SK-N-SH (cell line): ENCODE results near the gene NADSYN1. TPM values are rescaled to one million over a fixed set of nuclear protein-coding genes. Genes with fewer than 3 reads are reported as not detected.

Experiments
- CTCF ChIA-PET: fragments of 300-600, 350-600 bp; formaldehyde crosslinking; extraction: SDS; loops from one replicate; lab custom pipeline; 2021; lab: Yijun Ruan, JAX
- POLR2A ChIA-PET: fragments of 350-600 bp; sonication (Branson Sonifier 250); formaldehyde crosslinking; extraction: SDS; loops from one replicate; lab custom pipeline; 2020; ENCODE audit warnings: antibody characterized with exemption, inconsistent platforms; lab: Yijun Ruan, JAX
- DNase-seq: peaks from one replicate; pipeline ENCODE4 v3.0.0; 2012
- H2AFZ ChIP-seq: fragments of 200-600 bp; sonication (generic); 2 replicates; pipeline ENCODE4 v1.8.1; 2016; ENCODE audit warnings: antibody characterized with exemption, mild to moderate bottlenecking, low read depth
- H3F3A ChIP-seq: fragments of 200-600 bp; sonication (generic); replicated peaks from 2 replicates; pipeline ENCODE3; 2016; ENCODE audit warnings: antibody characterized with exemption, mild to moderate bottlenecking; ENCODE audit not compliant: insufficient read depth
- H3K27ac ChIP-seq, 2 experiments: fragments of 200-500 bp in 1 of 2; fragments of 200-600 bp in 1 of 2; sonication (Bioruptor generic) in 1 of 2; sonication (generic), shearing (Covaris generic) in 1 of 2; 2 replicates each; pipeline versions ENCODE4 v1.5.1 to v1.6.1; 2014 to 2016; ENCODE audit warnings: low read depth in 2 of 2, inconsistent platforms in 1 of 2, low read length in 1 of 2, mild to moderate bottlenecking in 1 of 2, mixed read lengths in 1 of 2
- H3K27me3 ChIP-seq: fragments of 200-600 bp; sonication (generic), shearing (Covaris generic); 2 replicates; pipeline ENCODE4 v1.6.1; 2016; ENCODE audit warnings: mixed run types; ENCODE audit not compliant: insufficient read depth
- H3K36me3 ChIP-seq, 2 experiments: fragments of 200-500 bp in 1 of 2; fragments of 200-600 bp in 1 of 2; sonication (Bioruptor generic) in 1 of 2; sonication (generic) in 1 of 2; replicated peaks in 1 of 2; 2 replicates each; pipeline versions ENCODE3 to v1.5.1; 2014 to 2016; ENCODE audit warnings: low read length in 1 of 2, mild to moderate bottlenecking in 1 of 2; ENCODE audit not compliant: insufficient read depth in 2 of 2, control insufficient read depth in 1 of 2
- H3K4me1 ChIP-seq, 2 experiments: fragments of 200-500 bp in 1 of 2; fragments of 200-600 bp in 1 of 2; sonication (Bioruptor generic) in 1 of 2; sonication (generic), shearing (Covaris generic) in 1 of 2; 2 replicates each; pipeline versions ENCODE4 v1.5.1 to v1.6.1; 2014 to 2016; ENCODE audit warnings: low read depth in 1 of 2, low read length in 1 of 2, mixed run types in 1 of 2; ENCODE audit not compliant: insufficient read depth in 2 of 2, control insufficient read depth in 1 of 2
- H3K4me2 ChIP-seq: fragments of 200-600 bp; sonication (generic), shearing (Covaris generic); 2 replicates; pipeline ENCODE4 v1.6.1; 2017; ENCODE audit warnings: mixed run types
- H3K4me3 ChIP-seq, 2 experiments: fragments of 200-500 bp in 1 of 2; fragments of 200-600 bp in 1 of 2; sonication (Bioruptor generic) in 1 of 2; sonication (generic), shearing (Covaris generic) in 1 of 2; 2 replicates each; pipeline versions ENCODE4 v1.5.1 to v1.8.1; 2014 to 2016; ENCODE audit warnings: low read depth in 2 of 2, inconsistent platforms in 1 of 2, low read length in 1 of 2, mild to moderate bottlenecking in 1 of 2, mixed read lengths in 1 of 2, moderate library complexity in 1 of 2
- H3K79me2 ChIP-seq: fragments of 200-600 bp; sonication (generic); 2 replicates; pipeline ENCODE4 v1.8.1; 2017; ENCODE audit warnings: mild to moderate bottlenecking; ENCODE audit not compliant: insufficient read depth
- H3K9ac ChIP-seq: fragments of 200-600 bp; sonication (generic); 2 replicates; pipeline ENCODE4 v1.6.1; 2017; ENCODE audit warnings: mixed run types
- H3K9me2 ChIP-seq: fragments of 200-600 bp; sonication (generic); 2 replicates; pipeline ENCODE4 v1.6.1; 2017; ENCODE audit warnings: mixed run types
- H3K9me3 ChIP-seq: fragments of 200-600 bp; sonication (generic); 2 replicates; pipeline ENCODE4 v1.6.1; 2017; ENCODE audit warnings: mixed run types, mild to moderate bottlenecking, moderate library complexity
- H4K20me1 ChIP-seq: fragments of 200-600 bp; sonication (generic); 2 replicates; pipeline ENCODE4 v1.6.1; 2017; ENCODE audit warnings: mild to moderate bottlenecking, mixed run types; ENCODE audit not compliant: insufficient read depth
- CHD2 ChIP-seq: fragments of 150-350 bp; IDR thresholded peaks from 2 replicates; pipeline ENCODE4 v1.6.1; 2018; ENCODE audit warnings: low read length; ENCODE audit not compliant: partially characterized antibody
- ELF1 ChIP-seq: IDR thresholded peaks from 2 replicates; pipeline ENCODE4 v1.4.0; 2012
- EP300 ChIP-seq, 2 experiments: IDR thresholded peaks; 2 replicates each; pipeline versions ENCODE4 v1.4.0 to v1.6.1; 2012; ENCODE audit warnings: borderline replicate concordance in 1 of 2, low read depth in 1 of 2, low read length in 1 of 2
- EZH2phosphoT487 ChIP-seq: fragments of 200-600 bp; sonication (generic); IDR thresholded peaks from 2 replicates; pipeline ENCODE4 v1.6.1; 2017; ENCODE audit warnings: low read depth, mixed run types, mild to moderate bottlenecking, antibody characterized with exemption, moderate library complexity, borderline replicate concordance
- FOSL2 ChIP-seq: IDR thresholded peaks from 2 replicates; pipeline ENCODE4 v1.4.0; 2012; ENCODE audit warnings: low read depth, mild to moderate bottlenecking, moderate library complexity, borderline replicate concordance
- FOXJ3 ChIP-seq: sonication (generic); formaldehyde crosslinking; IDR thresholded peaks from 2 replicates; pipeline ENCODE4 v1.5.1; 2020; ENCODE audit warnings: mild to moderate bottlenecking, missing genetic modification reagents
- MXI1 ChIP-seq: IDR thresholded peaks from 2 replicates; pipeline ENCODE4 v1.6.1; 2012; ENCODE audit warnings: mild to moderate bottlenecking, low read depth, low read length, improper control_type of control experiment
- NFIC ChIP-seq: IDR thresholded peaks from 2 replicates; pipeline ENCODE4 v1.4.0; 2012; ENCODE audit warnings: borderline replicate concordance
- PBX3 ChIP-seq: IDR thresholded peaks from 2 replicates; pipeline ENCODE4; 2012
- POLR2AphosphoS5 ChIP-seq: IDR thresholded peaks from 2 replicates; pipeline ENCODE4 v1.6.1; 2012; ENCODE audit warnings: low read depth, low read length
- RFX5 ChIP-seq: IDR thresholded peaks from 2 replicates; pipeline ENCODE4 v1.6.1; 2012; ENCODE audit warnings: mild to moderate bottlenecking, improper control_type of control experiment, low read length
- SIN3A ChIP-seq: IDR thresholded peaks from 2 replicates; pipeline ENCODE4 v1.6.1; 2012; ENCODE audit warnings: low read depth, mild to moderate bottlenecking, low read length, moderate library complexity, borderline replicate concordance
- TEAD4 ChIP-seq: IDR thresholded peaks from 2 replicates; pipeline ENCODE4 v1.4.0; 2012; ENCODE audit warnings: mild to moderate bottlenecking, borderline replicate concordance; ENCODE audit not compliant: insufficient read depth
- USF1 ChIP-seq: IDR thresholded peaks from 2 replicates; pipeline ENCODE4 v1.4.0; 2012; ENCODE audit warnings: low read depth, borderline replicate concordance
- YY1 ChIP-seq: IDR thresholded peaks from 2 replicates; pipeline ENCODE4 v1.4.0; 2012; ENCODE audit warnings: low read depth, mild to moderate bottlenecking
- WGBS: methylation state at CpG from one replicate; pipeline ENCODE4 v1.1.6; 2017; ENCODE audit warnings: low lambda C conversion rate; 5-methylcytosine and 5-hydroxymethylcytosine counted together
- polyA plus RNA-seq, 3 experiments: library from polyadenylated mRNA; depleted of rRNA; stranded (reverse); fragments of >200 nt; gene quantifications; 2 replicates each; pipeline ENCODE4 v1.2.3, GENCODE V29; 2012
- TF ChIP-seq, protein P1 (sequence below): IDR thresholded peaks from 2 replicates; pipeline ENCODE4 v1.4.0; 2012; ENCODE audit warnings: low read depth
- TF ChIP-seq, protein P2 (sequence below): fragments of 150-350 bp; IDR thresholded peaks from 2 replicates; pipeline ENCODE4 v1.6.1; 2016; ENCODE audit warnings: mild to moderate bottlenecking, low read depth, low read length

The NADSYN1 gene
- polyA plus RNA-seq, 1 of the 3 experiments (the other 2 are of a cell fraction), result 62.5 TPM

DNA sequence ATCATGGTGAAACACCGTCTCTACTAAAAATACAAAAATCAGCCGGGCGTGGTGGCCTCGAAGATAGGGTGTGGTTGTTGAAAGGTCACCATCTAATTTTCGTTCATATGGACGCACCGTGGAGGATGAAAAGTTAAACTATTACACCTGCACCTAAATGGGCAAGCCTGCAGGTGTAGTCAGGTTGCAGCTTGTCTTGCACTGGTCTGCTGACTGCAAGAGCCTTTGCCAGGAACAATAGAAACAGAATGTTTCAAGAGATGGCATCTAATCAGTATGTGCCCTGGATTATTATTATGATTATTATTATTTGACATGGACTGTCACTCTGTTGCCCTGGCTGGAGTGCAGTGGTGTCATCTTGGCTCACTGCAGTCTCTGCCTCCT, 908 bp downstream of the NADSYN1 start:
- peaks cover 5% of the 10 kb centered on the region for H4K20me1 ChIP-seq
- peaks cover 25 to 36% of the 10 kb centered on the region in 2 experiments for H3K36me3 ChIP-seq
- H2AFZ ChIP-seq, result no peak overlapping the region
- H3K4me3 ChIP-seq, result peak overlapping the region; percentile 95 to 99
- H3K9me2 ChIP-seq, result no peaks in the 10 kb centered on the region
- TF ChIP-seq MXI1 (no peak), USF1 (no peak), FOXJ3 (CRISPR knock-in tag) (no peak), SIN3A (no peak), RFX5 (no peak), NFIC (no peak)
- TF ChIP-seq, protein P1, sequence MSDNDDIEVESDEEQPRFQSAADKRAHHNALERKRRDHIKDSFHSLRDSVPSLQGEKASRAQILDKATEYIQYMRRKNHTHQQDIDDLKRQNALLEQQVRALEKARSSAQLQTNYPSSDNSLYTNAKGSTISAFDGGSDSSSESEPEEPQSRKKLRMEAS, result no peak
- ChIA-PET CTCF (interaction anchor here (0.6 kb wide), 1 partner anchor 233 kb away, joined by 3 read pairs; no protein-coding TSS in a partner anchor), POLR2A (no interaction called here)
- no peak overlapping the region for H3K27ac ChIP-seq
- H3K9me3 ChIP-seq, result no peaks in the 10 kb centered on the region
- no peak for DNase-seq
- peaks cover 4 to 25% of the 10 kb centered on the region in 2 experiments; a peak in 3 of 4 replicates for H3K4me1 ChIP-seq
- H3F3A ChIP-seq, result peaks cover 12% of the 10 kb centered on the region
- peak overlapping the region; percentile 86 for H3K9ac ChIP-seq
- peak overlapping the region; percentile 88 for H3K4me2 ChIP-seq
- peaks cover 28% of the 10 kb centered on the region for H3K79me2 ChIP-seq
- WGBS, result 30% methylated on average over 7 of the region's 7 CpGs
- H3K27me3 ChIP-seq, result no peaks in the 10 kb centered on the region

GRCh38 chr11:71454470-71455113, 1.6 kb downstream of the NADSYN1 start:
- no peak for DNase-seq
- Histone ChIP-seq H2AFZ (no peak overlapping the region), H3K9me2 (no peaks in the 10 kb centered on the region), H3K27me3 (no peaks in the 10 kb centered on the region), H3K4me1 (peaks cover 4 to 19% of the 10 kb centered on the region in 2 experiments; a peak in 3 of 4 replicates), H3F3A (peaks cover 12% of the 10 kb centered on the region), H3K4me3 (peak overlapping the region in 1 of 2 experiments; percentile 99; a peak in 2 of 4 replicates), H3K9ac (peak overlapping the region; percentile 86; the same call in 1 of the 2 replicates), H3K79me2 (peaks cover 28% of the 10 kb centered on the region), H3K4me2 (peak overlapping the region; percentile 88), H4K20me1 (peaks cover 5% of the 10 kb centered on the region), H3K36me3 (peaks cover 25 to 43% of the 10 kb centered on the region in 2 experiments), H3K27ac (no peak overlapping the region), H3K9me3 (no peaks in the 10 kb centered on the region)
- TF ChIP-seq FOSL2 (no peak), EP300 (IDR thresholded peaks at IDR 0.05; ENCODE audit: borderline replicate concordance in 1 of 2, low read depth in 1 of 2, low read length in 1 of 2) (no peak), TEAD4 (no peak), RFX5 (no peak), YY1 (no peak), EZH2phosphoT487 (no peak), CHD2 (no peak), ELF1 (no peak), PBX3 (no peak), POLR2AphosphoS5 (no peak)
- TF ChIP-seq, protein P2, sequence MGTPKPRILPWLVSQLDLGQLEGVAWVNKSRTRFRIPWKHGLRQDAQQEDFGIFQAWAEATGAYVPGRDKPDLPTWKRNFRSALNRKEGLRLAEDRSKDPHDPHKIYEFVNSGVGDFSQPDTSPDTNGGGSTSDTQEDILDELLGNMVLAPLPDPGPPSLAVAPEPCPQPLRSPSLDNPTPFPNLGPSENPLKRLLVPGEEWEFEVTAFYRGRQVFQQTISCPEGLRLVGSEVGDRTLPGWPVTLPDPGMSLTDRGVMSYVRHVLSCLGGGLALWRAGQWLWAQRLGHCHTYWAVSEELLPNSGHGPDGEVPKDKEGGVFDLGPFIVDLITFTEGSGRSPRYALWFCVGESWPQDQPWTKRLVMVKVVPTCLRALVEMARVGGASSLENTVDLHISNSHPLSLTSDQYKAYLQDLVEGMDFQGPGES, result no peak
- CTCF ChIA-PET, result interaction anchor here (0.6 kb wide), 1 partner anchor 233 kb away, joined by 3 read pairs; no protein-coding TSS in a partner anchor
- POLR2A ChIA-PET, result no interaction called here
- 78% methylated on average over 7 of the region's 7 CpGs for WGBS
